Adipocyte (in vitro differentiated cells): ENCODE data around the gene MAPKAPK2.

Source experiments
- DNase-seq: peaks from one replicate; pipeline ENCODE4 v3.0.0-alpha.2; 2015; ENCODE audit warnings: low read depth
- H3K27me3 ChIP-seq: replicated peaks from 2 replicates; pipeline ENCODE4 v1.7.0; 2013; ENCODE audit warnings: mild to moderate bottlenecking, low read length, moderate library complexity; ENCODE audit not compliant: control insufficient read depth, insufficient read depth
- H3K36me3 ChIP-seq: 2 replicates; pipeline ENCODE4 v1.7.0; 2013; ENCODE audit warnings: low read length, mild to moderate bottlenecking, moderate library complexity; ENCODE audit not compliant: control insufficient read depth, insufficient read depth, severe bottlenecking
- H3K4me1 ChIP-seq: 2 replicates; pipeline ENCODE4 v1.7.0; 2013; ENCODE audit warnings: mild to moderate bottlenecking, low read length, moderate library complexity; ENCODE audit not compliant: control insufficient read depth, insufficient read depth
- H3K4me3 ChIP-seq: 2 replicates; pipeline ENCODE4 v1.7.0; 2013; ENCODE audit warnings: mild to moderate bottlenecking, low read length, moderate library complexity
- H3K9ac ChIP-seq: 2 replicates; pipeline ENCODE4 v1.7.0; 2013; ENCODE audit warnings: mild to moderate bottlenecking, low read length, moderate library complexity
- H3K9me3 ChIP-seq: 2 replicates; pipeline ENCODE4 v1.7.0; 2013; ENCODE audit warnings: mild to moderate bottlenecking, low read length, moderate library complexity; ENCODE audit not compliant: control insufficient read depth

Gene MAPKAPK2

GRCh38 chr1:206716159-206716869, 31.6 kb downstream of the MAPKAPK2 start:
- no peaks in the 10 kb centered on the region for H3K27me3 ChIP-seq
- peaks cover 53% of the 10 kb centered on the region for H3K4me1 ChIP-seq
- H3K36me3 ChIP-seq, result no peaks in the 10 kb centered on the region
- DNase-seq, result no peak
- H3K9ac ChIP-seq, result no peak overlapping the region
- H3K4me3 ChIP-seq, result no peak overlapping the region
- no peaks in the 10 kb centered on the region for H3K9me3 ChIP-seq

- H3K4me1 ChIP-seq, result peaks cover 57% of the 10 kb centered on the region
- H3K36me3 ChIP-seq, result no peaks in the 10 kb centered on the region
- H3K27me3 ChIP-seq, result no peaks in the 10 kb centered on the region
- H3K9me3 ChIP-seq, result no peaks in the 10 kb centered on the region
- no peak for DNase-seq
- no peak overlapping the region for H3K4me3 ChIP-seq
- H3K9ac ChIP-seq, result no peak overlapping the region
These were observed 32.4 kb downstream of the MAPKAPK2 start for GRCh38 chr1:206716870-206717673.

GRCh38 chr1:206717674-206717989, 32.9 kb downstream of the MAPKAPK2 start:
- no peak for DNase-seq
- H3K4me3 ChIP-seq, result no peak overlapping the region
- no peaks in the 10 kb centered on the region for H3K36me3 ChIP-seq

GRCh38 chr1:206719169-206719839, 34.6 kb downstream of the MAPKAPK2 start:
- H3K4me1 ChIP-seq, result peaks cover 65% of the 10 kb centered on the region

More at GRCh38 chr1:206717674-206717989, 32.9 kb downstream of the MAPKAPK2 start:
- no peaks in the 10 kb centered on the region for H3K9me3 ChIP-seq
- H3K9ac ChIP-seq, result peak overlapping the region; percentile 10
- no peaks in the 10 kb centered on the region for H3K27me3 ChIP-seq
- peaks cover 62% of the 10 kb centered on the region for H3K4me1 ChIP-seq

GRCh38 chr1:206721454-206721853, 36.7 kb downstream of the MAPKAPK2 start:
- no peak overlapping the region for H3K9ac ChIP-seq
- H3K36me3 ChIP-seq, result no peaks in the 10 kb centered on the region
- H3K4me1 ChIP-seq, result peaks cover 71% of the 10 kb centered on the region
- H3K9me3 ChIP-seq, result no peaks in the 10 kb centered on the region
- no peak for DNase-seq
- no peaks in the 10 kb centered on the region for H3K27me3 ChIP-seq
- H3K4me3 ChIP-seq, result no peak overlapping the region

More at GRCh38 chr1:206719169-206719839, 34.6 kb downstream of the MAPKAPK2 start:
- H3K9me3 ChIP-seq, result no peaks in the 10 kb centered on the region
- H3K9ac ChIP-seq, result no peak overlapping the region
- no peak overlapping the region for H3K4me3 ChIP-seq
- H3K27me3 ChIP-seq, result no peaks in the 10 kb centered on the region
- DNase-seq, result no peak
- no peaks in the 10 kb centered on the region for H3K36me3 ChIP-seq

- DNase-seq, result no peak
- peaks cover 59% of the 10 kb centered on the region for H3K4me1 ChIP-seq
- no peaks in the 10 kb centered on the region for H3K9me3 ChIP-seq
- H3K36me3 ChIP-seq, result no peaks in the 10 kb centered on the region
- peak overlapping the region; percentile 78 for H3K9ac ChIP-seq
- H3K27me3 ChIP-seq, result no peaks in the 10 kb centered on the region
- peak overlapping the region; percentile 73 for H3K4me3 ChIP-seq
These were observed 38.2 kb downstream of the MAPKAPK2 start for GRCh38 chr1:206722751-206723461.

- Histone ChIP-seq H3K9ac (peak overlapping the region; percentile 78), H3K4me3 (peak overlapping the region; percentile 73), H3K4me1 (peaks cover 56% of the 10 kb centered on the region), H3K36me3 (no peaks in the 10 kb centered on the region), H3K9me3 (no peaks in the 10 kb centered on the region), H3K27me3 (no peaks in the 10 kb centered on the region)
- no peak for DNase-seq
These were observed 38.7 kb downstream of the MAPKAPK2 start for GRCh38 chr1:206723462-206723804.

GRCh38 chr1:206723805-206724472, 39.2 kb downstream of the MAPKAPK2 start:
- peaks cover 56% of the 10 kb centered on the region for H3K4me1 ChIP-seq
- H3K9me3 ChIP-seq, result no peaks in the 10 kb centered on the region
- DNase-seq, result peak; percentile 74
- H3K27me3 ChIP-seq, result no peaks in the 10 kb centered on the region
- H3K36me3 ChIP-seq, result no peaks in the 10 kb centered on the region
- H3K4me3 ChIP-seq, result peak overlapping the region; percentile 73
- peak overlapping the region; percentile 78 for H3K9ac ChIP-seq

- no peak overlapping the region for H3K4me3 ChIP-seq
- H3K9ac ChIP-seq, result no peak overlapping the region
- DNase-seq, result peak; percentile 59
- no peaks in the 10 kb centered on the region for H3K9me3 ChIP-seq
- H3K27me3 ChIP-seq, result no peaks in the 10 kb centered on the region
- peaks cover 56% of the 10 kb centered on the region for H3K4me1 ChIP-seq
- peaks cover 12% of the 10 kb centered on the region for H3K36me3 ChIP-seq
These were observed 40.6 kb downstream of the MAPKAPK2 start for GRCh38 chr1:206725109-206725963.
